C4-2B (cell line): ENCODE data around the gene MRPL48.

Source experiments
- H3K27ac ChIP-seq: fragments of 450-650 bp; 2 replicates; pipeline ENCODE4 v1.5.1; 2017
- CTCF ChIP-seq: fragments of 450-650 bp; conservative IDR thresholded peaks from 2 replicates; pipeline ENCODE4 v1.5.1; 2017; ENCODE audit warnings: mild to moderate bottlenecking
- ZFX ChIP-seq: fragments of 450-650 bp; IDR thresholded peaks from 2 replicates; pipeline ENCODE4 v1.6.1; 2017

Gene MRPL48

GRCh38 chr11:73866586-73866996 lies 78.9 kb downstream of the MRPL48 start:
- H3K27ac ChIP-seq, result no peak overlapping the region
- TF ChIP-seq CTCF (no peak), ZFX (no peak)

DNA sequence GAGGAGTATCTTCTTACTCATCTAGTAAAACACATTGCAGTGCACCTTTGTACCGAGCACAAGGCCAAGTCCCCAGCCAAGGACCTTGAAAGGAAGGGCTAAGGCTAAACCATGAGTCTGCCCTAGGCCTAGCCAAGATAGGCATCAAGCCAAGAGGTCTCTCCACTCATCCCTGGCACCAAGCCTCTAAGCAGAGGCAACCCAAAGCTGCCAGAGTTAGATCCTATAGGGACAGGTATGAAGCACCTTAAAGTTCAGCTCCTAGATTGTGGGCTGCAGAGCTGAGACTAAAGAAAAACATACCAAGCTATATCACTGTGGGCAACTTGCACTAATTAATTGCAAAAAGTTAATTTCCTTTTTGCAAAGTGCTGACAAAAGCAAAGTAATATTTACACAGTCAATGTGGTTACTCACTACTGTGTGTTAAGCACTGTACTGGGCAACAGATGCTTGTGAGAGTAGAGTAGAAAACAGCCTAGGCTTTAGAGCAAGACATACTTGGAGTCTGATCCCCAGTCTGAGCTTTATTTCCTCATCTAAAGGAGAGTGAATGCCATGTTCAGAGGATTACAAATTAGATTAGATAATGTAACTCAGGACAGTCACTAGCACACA lies 81.8 kb downstream of the MRPL48 start:
- peak overlapping the region; percentile 20; the same call in 1 of the 2 replicates for H3K27ac ChIP-seq
- TF ChIP-seq CTCF, result no peak
- TF ChIP-seq ZFX, result no peak

DNA sequence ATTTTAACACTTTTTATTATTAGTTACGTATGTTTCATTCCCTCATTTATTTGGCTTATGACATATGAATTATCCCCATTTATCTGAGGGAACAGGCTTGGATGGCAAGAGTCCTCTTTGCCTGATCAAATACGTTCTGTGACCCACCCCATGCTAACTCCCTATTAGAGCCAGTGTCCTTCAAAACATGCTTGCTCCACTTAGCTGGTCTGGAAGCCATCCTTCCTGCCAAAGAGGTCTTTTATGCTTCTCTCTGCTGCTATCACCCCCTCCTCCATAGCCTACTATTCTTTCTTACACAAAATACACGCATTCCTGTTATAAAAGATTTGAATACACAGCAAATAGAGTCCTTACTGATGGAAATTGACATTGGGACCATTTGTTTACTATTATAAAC lies 82.6 kb downstream of the MRPL48 start:
- H3K27ac ChIP-seq, result no peak overlapping the region
- TF ChIP-seq ZFX (no peak), CTCF (no peak)

GRCh38 chr11:73872749-73873357 lies 85.2 kb downstream of the MRPL48 start:
- H3K27ac ChIP-seq, result no peak overlapping the region

DNA sequence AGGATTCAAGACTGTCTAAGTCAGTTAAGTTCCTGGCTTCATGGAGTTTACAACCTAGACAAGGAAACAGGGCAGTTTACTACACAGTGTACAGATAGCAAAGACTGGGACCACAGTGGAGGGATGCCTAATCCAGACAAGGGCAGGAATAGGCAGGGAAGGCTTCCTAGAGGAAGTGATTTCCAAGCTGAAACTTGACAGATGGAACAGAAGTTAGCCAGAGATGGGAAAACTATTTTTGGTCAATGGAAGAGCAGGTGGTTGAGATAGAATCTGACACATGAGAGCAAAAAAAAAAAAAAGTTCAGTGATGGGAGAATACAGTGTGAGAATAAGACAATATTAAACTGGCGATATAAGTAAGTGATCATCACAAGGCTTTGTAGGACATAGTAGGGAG lies 87.7 kb downstream of the MRPL48 start:
- TF ChIP-seq CTCF (no peak), ZFX (no peak)
- peak overlapping the region; percentile 87 for H3K27ac ChIP-seq

More at GRCh38 chr11:73872749-73873357, 85.2 kb downstream of the MRPL48 start:
- TF ChIP-seq CTCF, result no peak
- no peak for TF ChIP-seq ZFX

DNA sequence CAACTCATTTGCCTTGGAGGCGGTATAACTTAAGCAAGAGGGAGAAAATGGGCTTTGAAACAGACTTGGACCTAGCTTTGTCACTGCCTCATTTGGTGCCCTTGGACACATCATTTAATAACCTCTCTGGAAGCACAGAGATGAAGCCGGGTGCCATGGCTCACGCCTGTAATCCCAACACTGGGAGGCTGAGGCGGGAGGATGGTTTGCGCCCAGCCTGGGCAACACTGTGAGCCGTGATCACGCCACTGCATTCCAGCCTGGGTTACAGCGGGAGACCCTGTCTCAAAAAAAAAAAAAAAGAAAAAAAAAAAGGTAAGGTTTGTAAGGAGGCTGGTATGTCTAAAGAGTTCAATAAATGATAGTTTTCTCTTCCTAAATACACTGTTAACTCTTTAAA lies 88.2 kb downstream of the MRPL48 start:
- peak overlapping the region; percentile 87 for H3K27ac ChIP-seq
- no peak for TF ChIP-seq ZFX
- no peak for TF ChIP-seq CTCF

- TF ChIP-seq CTCF (no peak), ZFX (peak; percentile 51; the same call in 1 of the 2 replicates)
Measured at GRCh38 chr11:73876424-73877310, 89.0 kb downstream of the MRPL48 start, which contains the start of the genes COA4 and PAAF1. COA4 (minus strand) TSS chr11:73876846; CDS start chr11:73873378, 3,468 bp downstream. PAAF1 (plus strand) TSS chr11:73876999; CDS start chr11:73877022, 23 bp downstream.

More at GRCh38 chr11:73876424-73877310, 89.0 kb downstream of the MRPL48 start, which contains the start of the genes COA4 and PAAF1:
- peak within 1 kb of the TSS; percentile 87 for H3K27ac ChIP-seq
